ENCODE data around the gene CACNA1S.

DNA sequence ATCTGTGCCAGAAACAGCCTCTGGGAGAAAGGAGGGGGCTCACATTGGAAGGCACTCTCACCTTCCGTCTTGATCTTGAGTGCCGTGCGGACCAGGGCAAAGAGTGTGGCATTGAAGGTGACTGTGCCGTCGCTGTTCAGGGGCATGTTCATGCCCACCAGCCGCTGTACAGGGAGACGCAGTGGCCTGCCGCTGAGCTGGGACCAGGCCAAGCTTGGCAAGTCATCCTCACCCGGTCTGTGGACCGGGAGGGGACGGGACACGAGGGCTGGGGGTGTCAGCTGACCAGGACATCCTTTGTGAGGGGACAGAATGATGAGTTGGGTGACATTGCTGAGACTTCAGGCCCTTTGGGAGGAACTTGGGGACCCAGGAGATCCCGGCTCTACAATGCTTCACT lies 63.7 kb downstream of the CACNA1S start:
- TF ChIP-seq, protein P1, sequence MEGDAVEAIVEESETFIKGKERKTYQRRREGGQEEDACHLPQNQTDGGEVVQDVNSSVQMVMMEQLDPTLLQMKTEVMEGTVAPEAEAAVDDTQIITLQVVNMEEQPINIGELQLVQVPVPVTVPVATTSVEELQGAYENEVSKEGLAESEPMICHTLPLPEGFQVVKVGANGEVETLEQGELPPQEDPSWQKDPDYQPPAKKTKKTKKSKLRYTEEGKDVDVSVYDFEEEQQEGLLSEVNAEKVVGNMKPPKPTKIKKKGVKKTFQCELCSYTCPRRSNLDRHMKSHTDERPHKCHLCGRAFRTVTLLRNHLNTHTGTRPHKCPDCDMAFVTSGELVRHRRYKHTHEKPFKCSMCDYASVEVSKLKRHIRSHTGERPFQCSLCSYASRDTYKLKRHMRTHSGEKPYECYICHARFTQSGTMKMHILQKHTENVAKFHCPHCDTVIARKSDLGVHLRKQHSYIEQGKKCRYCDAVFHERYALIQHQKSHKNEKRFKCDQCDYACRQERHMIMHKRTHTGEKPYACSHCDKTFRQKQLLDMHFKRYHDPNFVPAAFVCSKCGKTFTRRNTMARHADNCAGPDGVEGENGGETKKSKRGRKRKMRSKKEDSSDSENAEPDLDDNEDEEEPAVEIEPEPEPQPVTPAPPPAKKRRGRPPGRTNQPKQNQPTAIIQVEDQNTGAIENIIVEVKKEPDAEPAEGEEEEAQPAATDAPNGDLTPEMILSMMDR (IDR thresholded peaks at IDR 0.05), result no peak
- TF ChIP-seq ZFX (IDR thresholded peaks at IDR 0.05; ENCODE audit: borderline replicate concordance), result no peak
